CD4-positive, CD25-positive, alpha-beta regulatory T cell (primary cell): ENCODE data around the gene LIMCH1. TPM values are rescaled to one million over a fixed set of nuclear protein-coding genes. Genes with fewer than 3 reads are reported as not detected.

Experiments
- ATAC-seq, 2 donors: fragments of 150-1000 bp; cut with Tn5 transposase; one replicate each; pipeline ENCODE4 v1.10.0; 2021; ENCODE audit warnings: low read depth in 2 of 2, moderate number of reproducible peaks in 2 of 2, moderate library complexity in 1 of 2
- DNase-seq, 3 donors: peaks; one replicate each; pipeline versions ENCODE4 v3.0.0 to v3.0.0-alpha.2; 2012 to 2022; ENCODE audit warnings: mixed read lengths in 1 of 3
- H3K27ac ChIP-seq: one replicate; pipeline ENCODE4 v1.7.0; 2013; ENCODE audit warnings: mild to moderate bottlenecking, low read length; ENCODE audit not compliant: insufficient read depth, poor library complexity, severe bottlenecking
- H3K27me3 ChIP-seq: one replicate; pipeline ENCODE4 v1.7.0; 2013; ENCODE audit warnings: low read length; ENCODE audit not compliant: control insufficient read depth, insufficient read depth
- H3K36me3 ChIP-seq: one replicate; pipeline ENCODE4 v1.7.0; 2013; ENCODE audit warnings: mild to moderate bottlenecking, low read length, moderate library complexity; ENCODE audit not compliant: control insufficient read depth, insufficient read depth
- H3K4me1 ChIP-seq: 2 replicates; pipeline ENCODE4 v1.7.0; 2013; ENCODE audit warnings: mild to moderate bottlenecking, low read length; ENCODE audit not compliant: insufficient read depth, control insufficient read depth, poor library complexity, severe bottlenecking
- H3K4me3 ChIP-seq: one replicate; pipeline ENCODE4 v1.7.0; 2013; ENCODE audit warnings: low read depth, mild to moderate bottlenecking, low read length, moderate library complexity
- H3K9me3 ChIP-seq, 2 experiments: 1 replicate in 1 of 2; 2 replicates in 1 of 2; pipeline ENCODE4 v1.7.0; 2013; ENCODE audit warnings: low read length in 2 of 2, mild to moderate bottlenecking in 1 of 2, moderate library complexity in 1 of 2; ENCODE audit not compliant: control insufficient read depth in 2 of 2
- H3K27ac Mint-ChIP-seq, 3 donors: one replicate each; pipeline ENCODE4 v1.8.0; 2020 to 2022; ENCODE audit warnings: mild to moderate bottlenecking in 3 of 3, mixed read lengths in 3 of 3, moderate library complexity in 2 of 3
- H3K27me3 Mint-ChIP-seq: one replicate; pipeline ENCODE4 v1.8.0; 2022; ENCODE audit warnings: mild to moderate bottlenecking, mixed read lengths
- H3K36me3 Mint-ChIP-seq: one replicate; pipeline ENCODE4 v1.8.0; 2020; ENCODE audit warnings: mixed read lengths
- H3K4me1 Mint-ChIP-seq, 4 donors: one replicate each; pipeline ENCODE4 v1.8.0; 2020 to 2022; ENCODE audit warnings: mixed read lengths in 4 of 4, mild to moderate bottlenecking in 1 of 4
- H3K4me3 Mint-ChIP-seq, 4 donors: one replicate each; pipeline ENCODE4 v1.8.0; 2020 to 2022; ENCODE audit warnings: mild to moderate bottlenecking in 4 of 4, mixed read lengths in 4 of 4, moderate library complexity in 3 of 4
- H3K9me3 Mint-ChIP-seq, 7 donors: one replicate each; pipeline ENCODE4 v1.8.0; 2020 to 2022; ENCODE audit warnings: mixed read lengths in 7 of 7, mild to moderate bottlenecking in 3 of 7, moderate library complexity in 2 of 7
- polyA plus RNA-seq, 4 donors: library from polyadenylated mRNA; unstranded; fragments of 300-500 nt; fragmentation: Illumina TruSeq; gene quantifications; one replicate each; pipeline ENCODE4 v1.2.3, GENCODE V29; 2021
- total RNA-seq: library from RNA; stranded (reverse); gene quantifications from one replicate; pipeline ENCODE4 v1.2.3, GENCODE V29; 2022

Gene LIMCH1
- total and polyA plus RNA-seq, 5 donors from 2014 or later, result 0.07 TPM; not detected in 4

DNA sequence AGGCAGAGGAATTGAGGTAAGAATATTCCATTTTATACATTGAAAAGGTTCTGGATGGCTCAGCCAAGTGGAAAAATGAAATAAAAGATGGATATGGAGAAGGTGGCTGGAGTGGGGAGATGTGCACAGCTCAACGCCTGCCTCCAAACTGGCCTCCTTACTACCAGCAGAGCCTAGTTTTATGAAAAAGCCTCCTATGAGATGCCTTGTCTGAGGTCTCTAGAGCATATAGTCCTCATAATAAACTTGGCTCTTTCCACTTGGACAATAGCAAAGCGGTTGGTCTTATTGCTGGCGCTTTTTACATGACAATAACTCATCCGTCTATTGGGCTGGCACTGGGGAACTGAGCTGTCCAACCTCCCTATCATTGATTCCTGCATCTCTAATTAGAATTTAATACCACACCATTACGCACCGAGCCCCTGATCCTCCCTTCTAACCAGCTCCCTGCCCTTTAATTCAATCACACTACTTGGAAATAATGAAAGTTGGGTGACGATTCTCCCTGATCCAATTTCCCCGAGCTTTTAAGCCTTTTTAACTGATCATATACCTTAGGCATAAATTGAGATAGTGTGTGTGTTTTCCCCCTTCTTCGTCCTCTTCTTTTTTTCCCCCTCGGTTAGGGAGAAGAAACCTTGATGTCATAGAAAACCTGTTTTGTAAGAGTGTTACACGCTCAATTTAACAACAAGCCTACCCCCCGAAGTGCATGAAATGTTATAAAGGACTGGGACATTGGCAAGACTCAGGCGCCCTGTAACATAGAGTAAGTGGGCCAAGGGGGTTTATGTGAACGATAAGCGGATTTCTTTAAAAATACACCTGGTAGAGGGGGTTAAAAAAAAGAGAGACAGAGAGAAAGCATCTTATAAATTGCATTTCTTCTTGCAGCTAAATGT is 210.9 kb downstream of the LIMCH1 start, which contains the start of gene PHOX2B:
PHOX2B (minus strand) TSS at position 155 of the 905 bp plus-strand sequence; CDS start at position 40, 115 bp downstream.
- Mint-ChIP-seq H3K27ac (peak within 1 kb of the TSS in 1 of 3 donors; percentile 64), H3K36me3 (no peaks in the 10 kb centered on the region), H3K4me3 (no peak within 1 kb of the TSS), H3K4me1 (peaks cover 0 to 2% (median 0%) of the 10 kb centered on the region in 4 donors), H3K27me3 (peaks cover 92% of the 10 kb centered on the region), H3K9me3 (peaks cover 0 to 10% (median 4%) of the 10 kb centered on the region in 7 donors)
- ATAC-seq (no peak), DNase-seq (no peak)
- no peaks in the 10 kb centered on the region for H3K4me1 ChIP-seq
- H3K36me3 ChIP-seq, result no peaks in the 10 kb centered on the region
- H3K27me3 ChIP-seq, result peaks cover 46% of the 10 kb centered on the region
- no peak within 1 kb of the TSS for H3K4me3 ChIP-seq
- no peaks in the 10 kb centered on the region for H3K9me3 ChIP-seq
- no peak within 1 kb of the TSS for H3K27ac ChIP-seq

GRCh38 chr4:41749631-41750039 is 211.7 kb downstream of the LIMCH1 start:
- DNase-seq (no peak), ATAC-seq (no peak)
- Mint-ChIP-seq H3K4me1 (peaks cover 0 to under 1% (median 0%) of the 10 kb centered on the region in 4 donors), H3K9me3 (peaks cover 0 to 10% (median 0%) of the 10 kb centered on the region in 7 donors), H3K4me3 (no peak overlapping the region), H3K27me3 (peaks cover 89% of the 10 kb centered on the region), H3K27ac (peak overlapping the region in 1 of 3 donors; percentile 64), H3K36me3 (no peaks in the 10 kb centered on the region)
- no peaks in the 10 kb centered on the region for H3K9me3 ChIP-seq
- H3K4me3 ChIP-seq, result no peak overlapping the region
- no peaks in the 10 kb centered on the region for H3K4me1 ChIP-seq
- no peak overlapping the region for H3K27ac ChIP-seq
- H3K27me3 ChIP-seq, result peaks cover 39% of the 10 kb centered on the region
- no peaks in the 10 kb centered on the region for H3K36me3 ChIP-seq

Other genes with a start within 250 kb of the LIMCH1 start
- gene PHOX2B, start 210.6 kb downstream of the LIMCH1 start, total RNA-seq, result not detected
- gene PHOX2B, start 210.6 kb downstream of the LIMCH1 start, polyA plus RNA-seq, result not detected